ENCODE results near the gene NPFF. TPM values are rescaled to one million over a fixed set of nuclear protein-coding genes. Genes with fewer than 3 reads are reported as not detected.
A peak's percentile ranks its signal among the peaks of the same experiment; 100 is the strongest.
"Not testable (repeated sequence)": the region's sequence is repeated elsewhere in the genome, so short reads cannot be mapped to it uniquely, and the experiment has no call there.

Gene NPFF, protein sequence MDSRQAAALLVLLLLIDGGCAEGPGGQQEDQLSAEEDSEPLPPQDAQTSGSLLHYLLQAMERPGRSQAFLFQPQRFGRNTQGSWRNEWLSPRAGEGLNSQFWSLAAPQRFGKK
- polyA plus RNA-seq (2013, experiment 1 of 2; ENCODE audit: insufficient read length) = 0.41 TPM
- polyA plus RNA-seq (2013, experiment 2 of 2; ENCODE audit: insufficient read length) = 0.30 TPM

DNA sequence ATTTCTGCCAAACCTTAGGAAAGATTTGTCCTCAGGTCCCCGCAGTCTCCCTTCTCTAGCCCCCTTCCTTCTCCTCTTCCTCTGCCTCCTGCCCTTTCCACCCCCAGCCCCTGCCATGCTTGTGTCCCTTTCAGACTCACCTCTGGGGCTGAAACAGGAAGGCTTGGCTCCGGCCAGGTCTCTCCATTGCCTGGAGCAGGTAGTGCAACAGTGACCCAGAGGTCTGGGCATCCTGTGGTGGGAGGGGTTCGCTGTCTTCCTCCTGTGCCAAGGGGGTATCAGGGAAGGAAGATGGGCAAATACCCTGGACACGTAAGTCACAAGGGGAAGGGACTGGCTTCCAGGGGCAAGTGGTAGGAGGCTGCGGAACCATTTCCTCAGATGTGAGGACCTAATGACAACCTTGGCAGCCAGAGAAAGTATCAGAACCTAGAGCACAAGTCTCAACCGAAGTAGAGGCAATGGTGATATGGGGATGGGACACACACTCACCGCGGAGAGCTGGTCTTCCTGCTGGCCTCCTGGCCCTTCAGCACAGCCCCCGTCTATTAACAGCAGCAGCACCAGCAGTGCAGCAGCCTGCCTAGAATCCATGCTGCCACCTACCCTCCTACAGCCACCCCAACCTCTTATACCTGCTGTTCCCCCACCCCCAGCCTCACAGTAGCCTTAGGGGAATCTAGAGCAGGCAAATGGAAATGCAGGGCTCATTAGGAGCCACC is at the start of gene NPFF:
NPFF (minus strand) TSS at position 604 of the 722 bp plus-strand sequence; CDS start at position 594, 10 bp downstream.
- no peak for DNase-seq

DNA sequence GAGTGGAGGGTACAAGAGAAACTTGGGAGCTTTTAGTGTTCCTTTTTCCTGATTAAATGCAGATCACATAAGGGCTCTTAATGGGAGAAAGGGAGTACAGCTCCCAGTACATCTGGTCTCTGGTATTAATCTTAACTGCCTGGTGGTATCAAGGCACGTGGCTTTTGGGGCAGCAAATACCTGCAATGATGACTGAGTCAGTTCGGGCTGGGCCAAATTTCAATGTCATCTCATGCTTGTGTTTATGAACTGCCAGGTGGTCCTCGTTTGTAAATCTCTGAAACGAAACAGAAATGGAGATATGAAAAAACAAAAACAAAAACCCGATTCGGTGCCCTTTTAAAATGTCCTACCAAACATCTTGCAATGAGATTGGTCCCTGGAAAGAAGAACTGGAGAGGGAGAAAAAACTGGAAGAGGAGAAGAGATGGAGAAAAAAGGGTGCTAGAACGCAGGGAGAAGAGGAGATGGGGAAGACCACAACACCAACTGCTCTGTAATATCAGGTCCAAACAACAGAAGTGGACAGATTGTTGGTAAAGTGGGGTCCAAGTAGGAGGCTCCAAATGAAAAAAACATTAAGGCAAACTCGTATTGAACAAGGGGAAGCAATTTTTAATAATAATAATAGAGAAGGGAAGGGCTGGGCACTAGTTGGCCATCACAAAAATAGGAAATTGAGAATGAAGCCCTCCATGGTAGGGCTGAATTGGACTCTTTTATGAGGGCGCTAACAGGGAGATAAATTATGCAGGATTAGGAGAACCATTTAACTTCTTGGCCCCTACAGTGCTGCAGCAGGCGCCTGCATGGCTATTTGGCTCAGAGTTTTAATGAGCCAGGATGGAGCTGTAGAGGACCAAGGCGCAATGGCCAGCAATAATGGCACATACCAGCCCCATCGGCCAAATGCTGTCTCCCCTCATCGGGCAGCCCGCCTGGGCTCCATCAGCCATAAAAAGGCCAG is 45.4 kb upstream of the NPFF start:
- no peak for DNase-seq

DNA sequence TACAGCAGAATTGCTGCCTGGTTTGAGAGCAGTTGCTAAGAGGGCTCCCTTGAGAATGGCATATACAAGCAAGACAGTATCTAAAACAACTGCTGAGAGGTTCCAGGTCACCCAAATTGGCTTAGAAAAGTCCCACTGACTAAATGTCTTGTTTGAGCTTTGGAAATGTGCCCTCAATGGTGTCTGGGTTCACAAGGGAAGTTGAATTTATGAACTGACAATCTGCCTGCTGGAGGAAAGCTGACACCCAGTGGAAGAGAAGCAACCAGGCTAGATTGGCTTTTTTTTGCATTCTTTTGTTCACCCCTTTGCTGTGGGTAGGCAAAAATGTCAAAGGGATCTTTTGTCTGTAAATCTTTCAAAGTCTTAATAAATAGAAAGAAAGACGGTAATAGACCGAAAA is 44.6 kb upstream of the NPFF start:
- DNase-seq = no peak

DNA sequence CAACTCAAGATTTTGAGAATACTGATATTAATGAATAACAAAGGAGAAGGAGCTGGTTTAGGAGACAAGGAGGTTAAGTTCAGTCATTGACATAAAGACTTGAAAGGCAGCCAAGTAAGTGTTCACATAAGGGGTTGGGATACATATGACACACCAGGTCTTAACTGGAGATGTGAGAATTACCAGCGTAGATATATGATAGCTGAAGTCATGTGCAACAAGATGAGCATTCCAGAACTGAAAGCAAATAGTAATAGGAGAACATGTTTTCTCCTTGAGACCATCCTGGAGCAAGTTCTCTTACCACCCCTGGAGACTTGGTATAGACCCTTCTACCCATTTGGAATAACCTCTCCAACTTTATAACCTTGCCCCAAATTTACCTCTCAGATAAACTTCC is 43.3 kb upstream of the NPFF start:
- DNase-seq = peak; percentile 36

DNA sequence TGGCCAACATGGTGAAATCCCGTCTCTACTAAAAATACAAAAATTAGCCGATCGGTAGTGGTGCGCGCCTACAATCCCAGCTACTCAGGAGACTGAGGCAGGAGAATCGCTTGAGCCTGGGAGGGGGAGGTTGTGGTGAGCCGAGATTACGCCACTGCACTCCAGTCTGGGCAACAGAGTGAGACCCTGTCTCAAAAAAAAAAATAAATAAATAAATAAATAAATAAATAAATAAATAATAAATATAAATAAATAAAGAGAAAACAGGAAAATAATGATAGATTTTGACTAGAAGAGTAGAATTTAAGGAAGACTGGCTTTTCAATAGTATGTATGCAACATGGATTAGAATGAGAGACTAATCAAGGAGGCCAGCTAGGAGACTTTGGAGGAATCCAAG is 42.8 kb upstream of the NPFF start:
- DNase-seq = not testable (repeated sequence)

DNA sequence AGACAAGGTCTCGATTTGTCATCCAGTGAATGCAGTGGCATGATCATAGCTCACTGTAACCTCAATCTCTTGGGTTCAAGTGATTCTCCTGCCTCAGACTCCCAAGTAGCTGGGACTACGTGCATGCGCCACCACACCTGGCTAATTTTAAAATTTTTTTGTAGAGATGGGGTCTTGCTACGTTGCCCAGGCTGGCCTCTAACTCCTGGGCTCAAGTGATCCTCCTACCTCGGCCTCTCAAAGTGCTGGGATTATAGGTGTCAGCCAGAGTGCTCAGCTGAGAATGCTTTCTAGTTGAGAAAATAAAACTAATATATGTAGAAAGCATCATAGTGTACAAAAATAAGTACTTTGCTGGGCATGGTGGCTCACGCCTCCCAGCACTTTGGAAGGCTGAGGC is 41.1 kb upstream of the NPFF start:
- DNase-seq = not testable (repeated sequence)

DNA sequence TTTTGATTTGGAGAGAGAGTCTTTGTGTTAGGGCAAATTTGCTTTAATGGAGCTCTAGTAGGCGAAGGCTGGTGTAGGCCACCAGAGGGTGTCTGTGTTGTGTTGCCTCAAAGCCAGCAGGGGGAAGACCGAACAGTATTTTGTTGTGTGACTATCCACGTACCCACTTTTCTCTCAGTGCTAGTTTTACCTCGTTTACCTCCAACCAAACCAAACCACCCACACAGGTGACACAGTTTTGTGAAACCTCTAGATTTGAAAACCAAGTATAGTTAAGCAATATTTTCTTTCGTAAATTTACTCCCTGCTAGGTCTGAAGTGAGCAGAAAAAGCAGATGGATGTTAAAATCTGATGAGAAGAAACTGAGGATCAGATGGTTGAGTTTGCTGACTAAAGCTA is 36.3 kb upstream of the NPFF start:
- peak; percentile 71 for DNase-seq

DNA sequence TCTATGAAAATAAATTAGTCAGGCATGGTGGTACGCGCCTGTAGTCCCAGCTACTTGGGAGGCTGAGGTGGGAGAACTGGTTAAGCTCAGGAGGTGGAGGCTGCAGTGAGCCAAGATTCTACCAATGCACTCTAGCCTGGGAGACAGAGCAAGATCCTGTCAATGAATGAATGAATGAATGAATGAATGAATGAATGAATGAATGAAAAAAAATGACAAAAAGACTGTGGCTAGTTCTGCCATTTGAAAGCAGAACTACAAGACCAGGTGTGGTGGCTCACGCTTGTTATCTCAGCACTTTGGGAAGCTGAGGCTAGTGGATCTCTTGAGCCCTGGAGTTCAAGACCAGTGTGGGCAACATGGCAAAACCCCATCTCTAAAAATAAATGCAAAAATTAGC is 32.2 kb upstream of the NPFF start:
- no peak for DNase-seq

DNA sequence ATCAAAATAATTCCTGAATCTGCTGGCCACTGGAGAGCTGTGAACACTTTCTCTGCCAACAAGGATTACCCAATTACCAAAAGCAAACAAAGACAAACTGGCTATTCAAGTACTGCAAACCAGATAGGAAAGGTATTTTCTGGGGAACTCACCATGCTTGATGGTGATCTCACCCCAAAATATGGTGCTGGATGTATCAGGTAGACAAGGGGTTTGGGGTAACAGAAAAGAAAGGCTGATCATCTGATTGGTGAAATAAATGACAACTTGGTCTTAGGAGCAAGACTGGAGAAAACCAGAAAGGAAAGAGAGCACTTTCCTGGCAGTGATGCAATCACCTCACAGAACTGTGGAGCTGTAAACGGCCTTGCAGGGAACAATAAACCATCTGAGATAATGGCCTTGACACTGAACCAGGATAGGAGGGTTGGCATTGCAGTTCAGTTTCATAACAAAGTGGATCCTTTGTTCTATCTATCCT is 31.0 kb upstream of the NPFF start:
- DNase-seq = no peak

DNA sequence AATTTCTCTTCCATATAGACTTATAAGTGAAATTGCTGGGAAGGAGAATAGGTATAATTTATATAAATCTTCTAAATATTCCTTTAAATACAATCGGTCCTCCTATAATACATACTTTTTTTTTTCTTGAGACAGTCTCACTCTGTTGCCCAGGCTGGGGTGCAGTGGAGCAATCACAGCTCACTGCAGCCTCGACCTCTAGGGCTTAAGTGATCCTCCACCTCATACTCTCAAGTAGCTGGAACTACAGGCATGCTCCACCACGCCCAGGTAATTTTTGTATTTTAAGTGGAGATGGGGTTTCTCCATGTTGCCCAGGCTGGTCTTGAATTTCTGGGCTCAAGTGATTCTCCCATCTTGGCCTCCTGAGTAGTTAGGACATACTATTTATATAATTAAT is 29.7 kb upstream of the NPFF start:
- DNase-seq = no peak

DNA sequence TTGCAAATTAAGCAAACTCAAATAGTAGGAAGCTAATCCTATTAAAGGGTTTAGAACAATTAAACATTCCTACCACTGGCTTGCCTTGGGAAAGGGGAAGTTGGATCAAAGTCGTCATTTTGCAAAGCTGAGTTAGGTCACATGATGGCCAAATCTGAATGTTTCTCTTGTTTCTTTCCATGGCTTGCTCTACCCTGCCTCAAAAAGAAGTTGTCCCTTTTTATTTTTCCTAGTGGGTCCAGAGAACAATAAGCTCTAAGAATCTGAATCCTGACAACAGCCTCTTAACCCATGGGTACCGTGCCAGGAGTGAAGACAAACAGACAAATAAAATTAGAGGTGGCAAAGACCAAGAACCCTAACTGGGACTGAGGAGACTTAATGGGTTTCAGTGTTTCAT is 26.2 kb upstream of the NPFF start:
- DNase-seq = no peak

DNA sequence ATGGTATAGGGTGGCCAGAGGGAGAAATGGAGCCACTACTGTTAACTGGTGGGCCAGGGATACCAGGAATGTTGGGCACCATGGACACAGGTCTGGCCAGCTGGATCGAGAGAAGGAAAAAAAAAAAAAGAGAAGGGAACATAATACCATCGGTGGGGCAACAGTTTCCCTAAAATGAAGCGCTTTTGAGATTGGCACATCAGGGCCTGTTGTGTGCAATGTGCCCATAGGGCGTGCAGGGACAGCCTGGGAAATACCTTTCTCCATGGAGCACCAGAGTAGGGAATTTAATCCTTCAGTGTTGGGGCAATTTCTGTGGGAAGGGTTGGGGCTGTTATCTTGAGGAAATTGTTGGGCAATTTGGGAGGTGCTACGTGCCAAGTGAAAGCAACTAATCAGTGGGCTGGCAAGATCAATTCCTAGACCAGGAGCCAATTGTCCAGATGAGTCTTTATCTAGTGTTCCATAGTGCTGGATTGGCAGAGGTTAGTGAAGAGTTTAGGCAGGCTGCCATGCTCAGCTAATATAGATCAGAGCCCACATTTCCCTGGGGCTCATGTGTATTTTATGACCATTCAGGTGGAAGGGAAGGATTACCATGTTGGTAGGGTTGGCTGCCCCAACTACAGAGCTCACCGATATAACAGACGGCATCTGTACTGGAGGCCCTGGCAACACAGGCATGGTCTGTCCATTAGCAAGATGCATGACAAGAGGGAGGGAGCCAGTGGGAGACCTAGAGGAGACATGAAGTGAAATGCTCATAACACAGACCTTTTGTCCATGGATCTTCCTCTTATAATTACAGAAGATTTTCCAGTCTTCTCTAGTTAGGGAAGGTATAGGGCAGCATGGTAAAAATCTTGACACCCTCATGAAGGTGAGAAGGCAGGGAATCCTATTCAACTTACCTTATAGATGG is 25.5 kb upstream of the NPFF start:
- DNase-seq = no peak

DNA sequence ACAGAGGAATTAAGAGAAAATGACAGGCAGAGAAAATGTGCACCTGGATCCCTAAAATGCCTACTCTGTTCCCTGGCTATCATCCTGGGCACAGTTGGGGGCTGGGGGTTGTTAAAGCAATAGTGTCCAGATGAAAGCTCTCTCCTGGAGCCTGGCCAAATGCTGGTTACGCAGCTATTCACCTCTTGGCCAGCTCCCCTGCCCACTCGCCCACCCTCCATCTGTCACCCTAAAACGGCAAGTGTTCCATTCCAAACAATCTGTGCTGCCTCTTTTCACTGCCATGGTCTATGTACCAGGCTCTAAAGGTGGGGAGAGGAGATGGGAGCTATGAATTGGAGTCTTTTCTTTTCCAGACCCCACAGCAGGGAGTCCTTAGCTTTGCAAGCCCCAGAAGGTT is 24.7 kb upstream of the NPFF start:
- DNase-seq = no peak

DNA sequence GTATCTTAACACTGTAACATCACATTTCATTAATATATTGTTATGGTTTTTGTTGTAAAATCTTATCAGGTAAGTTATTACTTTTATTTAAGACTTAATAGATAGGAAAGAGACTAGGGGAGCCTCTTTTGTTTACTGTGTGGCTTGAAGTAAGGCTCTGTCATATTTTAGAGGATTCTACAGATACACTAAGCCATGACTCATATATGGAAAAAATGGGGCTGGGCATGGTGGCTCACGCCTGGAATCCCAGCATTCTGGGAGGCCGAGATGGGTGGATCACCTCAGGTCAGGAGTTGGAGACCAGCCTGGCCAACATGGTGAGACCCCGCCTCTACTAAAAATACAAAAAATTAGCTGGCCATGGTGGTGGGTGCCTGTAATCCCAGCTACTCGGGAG is 23.6 kb upstream of the NPFF start:
- DNase-seq = peak; percentile 66

DNA sequence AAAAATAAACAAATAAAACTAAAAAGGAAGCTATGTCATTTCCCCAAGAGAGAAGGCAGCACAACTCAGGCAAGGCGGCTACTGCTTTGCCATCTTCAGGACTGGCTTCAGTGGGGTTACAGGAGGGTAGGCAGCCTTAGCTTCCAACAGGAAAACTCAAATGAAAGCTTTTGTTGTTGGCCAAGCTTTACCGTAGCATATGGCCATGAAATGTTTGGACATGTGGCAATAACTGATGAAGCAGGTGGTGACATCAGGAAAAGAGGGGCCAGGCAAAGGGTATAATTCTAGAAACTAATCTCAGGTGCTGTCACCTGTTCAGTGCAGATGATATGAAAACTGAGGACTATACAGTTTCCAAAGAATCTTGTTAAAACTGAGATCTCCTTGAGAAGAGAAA is 22.8 kb upstream of the NPFF start:
- DNase-seq = no peak

DNA sequence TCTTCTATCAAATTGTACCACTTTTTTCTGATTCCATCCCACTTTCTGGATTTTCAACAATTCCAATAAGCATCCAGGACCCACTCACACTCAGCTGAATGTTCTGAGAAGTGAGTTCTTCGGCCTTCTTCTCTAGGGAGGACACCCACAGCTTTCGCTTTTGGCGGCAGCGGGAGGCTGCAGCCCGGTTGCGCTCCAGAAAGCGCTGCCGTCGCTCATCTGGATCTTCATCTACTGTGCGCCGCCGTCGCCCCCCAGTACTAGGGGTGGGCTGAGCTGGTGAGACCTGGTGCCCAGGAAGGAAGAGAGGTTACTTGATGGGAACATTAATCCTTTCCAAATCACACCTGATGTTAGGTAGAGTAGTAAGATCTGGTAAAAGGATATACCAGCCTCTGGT is 17.2 kb upstream of the NPFF start:
- DNase-seq = no peak

DNA sequence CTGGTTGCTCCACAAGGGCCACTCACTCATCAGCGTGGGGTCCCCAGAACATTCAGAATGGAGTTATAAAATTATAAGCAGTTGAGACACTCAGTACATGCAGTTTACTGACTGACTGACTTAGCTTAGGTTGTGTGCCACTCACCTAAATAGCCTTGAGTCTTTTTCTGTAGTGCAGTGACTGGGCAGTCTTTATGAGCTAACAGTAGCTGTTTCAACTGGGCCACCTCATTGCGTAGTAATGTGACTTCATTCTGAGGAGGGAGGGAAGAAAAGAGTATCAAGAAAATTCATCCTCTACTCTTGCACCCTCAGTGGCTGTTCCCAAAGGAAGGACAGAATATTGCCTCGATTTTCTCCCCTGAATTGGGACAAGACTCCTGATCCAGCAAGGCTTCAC is 15.8 kb upstream of the NPFF start:
- DNase-seq = no peak

DNA sequence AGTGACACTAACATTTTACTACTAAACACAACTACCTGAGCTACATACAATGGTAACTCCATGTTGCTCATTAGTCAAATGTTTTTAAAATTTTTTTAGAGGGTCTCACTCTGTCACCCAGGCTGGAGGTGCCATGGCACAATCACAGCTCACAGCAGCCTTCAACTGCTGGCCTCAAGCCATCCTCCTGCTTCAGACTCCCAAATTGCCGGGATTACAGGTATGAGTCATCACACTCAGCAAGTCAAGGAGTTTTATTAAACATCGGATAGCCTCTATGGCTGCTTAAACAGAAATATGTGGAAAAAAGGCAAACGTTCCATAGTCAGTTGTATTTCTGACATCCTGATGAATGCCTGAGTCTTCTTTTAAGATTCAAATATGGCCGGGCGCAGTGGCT is 11.1 kb upstream of the NPFF start:
- no peak for DNase-seq

DNA sequence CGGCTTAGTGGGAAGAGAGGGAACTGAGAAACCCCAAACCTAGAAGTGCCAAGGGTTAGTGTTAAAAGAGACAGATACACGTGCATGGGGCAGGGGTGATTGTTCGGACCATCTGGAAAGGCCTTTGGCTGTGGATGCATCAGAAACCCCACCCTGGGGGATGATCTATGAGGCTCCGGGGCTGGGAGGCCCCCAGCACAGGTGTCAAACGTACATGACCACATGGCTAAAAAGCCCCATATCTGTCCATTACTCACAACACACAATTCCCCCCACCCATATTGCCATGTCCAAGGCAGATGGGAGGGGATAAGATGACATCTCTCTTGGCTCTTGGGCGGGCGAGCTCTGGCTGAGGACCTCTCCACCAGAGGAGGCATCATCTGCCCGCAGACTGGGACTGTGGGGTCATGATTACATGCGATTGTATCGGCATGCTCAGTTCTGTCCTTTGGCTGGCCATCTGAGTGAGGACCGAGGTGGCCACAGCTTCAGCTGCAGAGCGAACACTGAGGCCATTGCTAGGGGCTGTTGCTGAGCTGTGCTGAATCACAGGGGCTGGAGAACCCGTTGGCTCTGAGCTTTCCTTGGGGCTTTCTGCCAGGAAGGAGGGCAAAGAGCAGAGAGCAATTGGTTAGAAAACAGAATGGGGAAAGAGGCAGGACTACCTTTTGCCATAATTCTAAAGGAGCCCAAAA is 9.6 kb upstream of the NPFF start:
- no peak for DNase-seq

DNA sequence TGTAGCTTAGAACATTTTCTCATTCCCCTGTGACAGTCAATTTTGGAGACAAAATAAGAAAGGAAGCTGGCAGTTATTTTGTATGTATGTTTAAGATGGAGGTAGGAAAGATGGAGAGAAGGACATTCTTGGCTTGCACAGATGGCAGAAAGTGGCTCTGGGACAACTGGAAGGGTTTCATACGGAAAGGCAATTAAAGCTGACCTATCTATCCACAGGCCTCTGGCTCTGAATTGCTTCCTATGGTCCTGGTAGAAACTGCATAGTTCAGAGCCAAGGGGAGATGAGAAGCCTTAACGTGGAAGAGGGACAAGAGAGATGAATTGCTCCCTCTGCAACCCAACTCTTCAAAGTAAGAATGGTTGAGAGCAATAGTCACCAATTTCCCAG is 8.0 kb upstream of the NPFF start:
- no peak for DNase-seq

DNA sequence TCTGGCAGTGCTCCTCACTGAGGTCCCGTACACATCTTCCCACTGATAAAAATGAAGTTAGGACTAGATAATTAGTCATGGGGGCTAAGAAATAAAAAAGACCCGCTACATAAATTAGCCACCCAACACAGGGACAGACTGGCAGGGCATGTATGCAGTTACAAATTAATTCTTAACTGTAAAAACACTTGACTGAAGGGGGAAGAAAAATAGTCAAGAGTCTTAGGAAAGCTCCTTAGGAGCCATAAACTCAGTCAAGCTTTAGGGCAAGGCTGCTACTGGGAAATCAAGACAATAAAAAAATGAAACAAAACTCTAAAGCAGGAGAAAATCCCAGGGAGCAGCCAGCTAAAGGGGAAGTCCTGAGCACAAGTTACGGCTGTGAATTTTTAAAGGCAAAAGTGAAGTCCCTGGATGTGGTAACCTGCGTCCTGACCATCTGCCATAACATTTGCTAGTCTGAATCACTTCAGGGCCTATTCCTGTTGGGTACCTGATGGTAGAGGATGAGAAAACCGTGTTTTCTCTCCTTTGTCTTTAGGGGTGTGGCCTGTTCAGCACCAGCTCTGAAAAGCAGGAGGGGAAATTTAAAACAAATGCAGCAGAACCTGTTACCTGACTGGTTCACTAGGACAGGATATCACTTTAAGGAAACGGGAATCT is 7.5 kb upstream of the NPFF start:
- no peak for DNase-seq
